GM18870 (cell line): Measurements from ENCODE around the gene BANP.
"Not testable (repeated sequence)": the region's sequence is repeated elsewhere in the genome, so short reads cannot be mapped to it uniquely, and the experiment has no call there.

Source experiments
- ATAC-seq: cut with Tn5 transposase; IDR thresholded peaks from one replicate; pipeline ENCODE4 v1.9.1; 2021; ENCODE audit warnings: moderate library complexity; ENCODE audit not compliant: unreplicated experiment

BANP gene

DNA sequence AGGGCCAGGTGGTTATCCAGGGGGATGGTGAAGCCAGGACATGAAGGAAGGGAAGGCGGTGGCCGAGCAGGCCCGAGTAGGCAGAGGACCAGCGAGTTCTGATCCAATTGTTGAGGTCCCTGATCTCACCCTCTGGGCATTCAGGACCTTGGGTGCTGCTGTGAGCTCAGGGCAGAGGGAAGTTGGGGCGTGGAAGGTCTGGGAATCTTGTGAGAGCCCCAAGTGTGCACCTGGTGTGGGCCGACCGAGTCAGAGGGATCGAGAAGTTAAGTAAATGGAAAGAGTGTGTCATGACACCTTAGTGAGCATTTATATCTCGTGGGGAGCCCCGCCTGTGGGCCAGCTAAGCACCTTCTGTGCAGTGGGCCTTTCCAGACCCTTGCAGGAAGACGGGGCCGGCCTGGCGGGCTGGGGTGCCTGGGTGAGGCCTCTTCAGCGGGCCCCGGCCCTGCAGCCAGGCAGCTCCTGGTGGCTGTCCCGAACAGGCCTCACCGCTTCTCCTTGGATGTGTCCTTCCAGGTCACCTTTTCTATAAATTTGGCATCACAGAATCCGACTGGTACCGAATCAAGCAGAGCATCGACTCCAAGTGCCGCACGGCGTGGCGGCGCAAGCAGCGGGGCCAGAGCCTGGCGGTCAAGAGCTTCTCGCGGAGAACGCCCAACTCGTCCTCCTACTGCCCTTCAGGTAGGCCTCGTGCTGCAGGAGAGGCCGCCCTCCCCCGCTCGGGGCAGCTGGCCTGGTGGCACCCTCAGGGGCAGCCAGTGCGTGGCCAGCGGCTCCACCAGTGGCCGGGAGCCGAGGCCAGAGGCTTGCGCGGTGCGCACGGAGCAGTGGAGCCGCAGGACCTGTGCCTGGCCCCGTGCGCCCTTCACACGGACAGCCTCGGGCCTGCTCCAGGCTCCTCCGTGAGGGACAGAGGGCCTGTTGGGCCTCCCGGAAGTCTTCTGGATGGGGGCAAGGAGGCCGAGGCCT, 76.0 kb downstream of the BANP start:
- no peak for ATAC-seq

DNA sequence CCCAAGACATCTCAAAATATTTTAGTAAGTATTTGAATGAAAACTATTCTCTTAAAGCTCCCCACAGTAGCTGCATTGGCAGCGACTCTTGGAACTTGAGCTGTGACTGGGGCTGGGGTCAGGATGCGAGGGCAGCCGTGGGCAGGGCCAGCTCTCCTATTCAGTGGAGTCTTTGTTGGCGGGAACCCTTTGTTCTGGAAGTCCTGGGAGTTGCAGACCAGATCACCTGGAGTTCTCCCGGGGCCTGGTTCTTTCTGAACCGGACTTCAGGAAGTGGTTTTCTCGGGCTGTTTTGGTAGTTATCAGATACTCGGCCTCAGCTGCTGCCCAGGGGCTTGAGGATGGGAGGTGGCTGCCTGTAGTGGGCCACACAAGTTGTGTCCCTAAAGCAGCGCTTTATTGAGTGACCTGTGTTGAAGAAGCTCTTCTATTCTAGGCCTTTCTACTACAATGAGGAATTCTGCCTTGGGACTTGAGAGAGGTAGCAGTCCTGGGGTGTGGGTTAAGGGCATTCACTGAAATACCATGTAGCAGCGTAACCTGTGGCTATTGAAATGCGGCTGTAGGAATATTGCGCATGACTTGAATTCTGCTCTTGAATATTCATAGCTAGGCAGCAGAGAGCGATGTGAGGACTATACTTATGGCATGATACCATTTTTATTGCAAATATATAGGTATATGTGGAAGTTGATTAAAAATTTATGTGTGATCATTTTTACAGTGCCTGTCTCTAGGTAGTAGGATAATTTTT, 77.1 kb downstream of the BANP start:
- not testable (repeated sequence) for ATAC-seq

DNA sequence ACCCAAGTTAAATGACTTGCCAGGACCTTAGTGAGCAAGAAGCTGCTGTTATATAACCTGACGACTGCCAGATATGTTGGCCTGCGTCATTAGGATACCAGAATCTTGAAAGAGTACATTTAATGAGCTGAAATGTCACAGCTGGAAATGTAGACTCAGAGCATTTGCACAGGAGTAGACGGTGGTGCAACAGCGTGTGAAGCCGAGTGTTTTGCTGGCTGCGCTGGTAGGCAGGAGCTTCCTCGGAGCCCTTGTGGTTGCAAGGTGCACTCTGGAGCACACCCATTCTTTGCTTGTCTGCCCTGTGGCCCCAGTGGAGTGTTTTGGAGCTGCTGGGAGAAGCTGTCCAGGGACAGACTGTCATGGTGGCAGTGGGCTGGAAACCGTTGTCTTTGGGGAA, 79.3 kb downstream of the BANP start:
- no peak for ATAC-seq

DNA sequence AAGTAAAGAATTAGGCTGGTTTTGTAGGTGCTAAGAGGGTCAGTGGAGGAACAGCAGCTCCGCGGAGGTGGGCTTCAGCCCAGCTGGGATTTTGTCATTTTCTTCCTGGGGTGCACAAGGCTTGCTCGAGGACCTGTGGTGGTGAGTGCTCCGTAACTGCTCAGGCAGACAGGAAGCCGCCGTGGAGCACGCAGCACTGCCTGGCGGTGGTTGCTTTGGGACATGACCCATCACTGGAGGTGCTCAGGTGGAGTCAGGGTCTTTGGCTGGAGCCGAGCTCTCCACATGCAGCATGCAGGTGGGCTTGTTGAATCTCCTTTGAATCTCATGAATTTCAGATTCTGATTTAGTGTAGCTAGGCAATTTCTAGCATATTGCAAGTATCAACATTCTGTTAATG, 79.7 kb downstream of the BANP start:
- ATAC-seq, result not testable (repeated sequence)

DNA sequence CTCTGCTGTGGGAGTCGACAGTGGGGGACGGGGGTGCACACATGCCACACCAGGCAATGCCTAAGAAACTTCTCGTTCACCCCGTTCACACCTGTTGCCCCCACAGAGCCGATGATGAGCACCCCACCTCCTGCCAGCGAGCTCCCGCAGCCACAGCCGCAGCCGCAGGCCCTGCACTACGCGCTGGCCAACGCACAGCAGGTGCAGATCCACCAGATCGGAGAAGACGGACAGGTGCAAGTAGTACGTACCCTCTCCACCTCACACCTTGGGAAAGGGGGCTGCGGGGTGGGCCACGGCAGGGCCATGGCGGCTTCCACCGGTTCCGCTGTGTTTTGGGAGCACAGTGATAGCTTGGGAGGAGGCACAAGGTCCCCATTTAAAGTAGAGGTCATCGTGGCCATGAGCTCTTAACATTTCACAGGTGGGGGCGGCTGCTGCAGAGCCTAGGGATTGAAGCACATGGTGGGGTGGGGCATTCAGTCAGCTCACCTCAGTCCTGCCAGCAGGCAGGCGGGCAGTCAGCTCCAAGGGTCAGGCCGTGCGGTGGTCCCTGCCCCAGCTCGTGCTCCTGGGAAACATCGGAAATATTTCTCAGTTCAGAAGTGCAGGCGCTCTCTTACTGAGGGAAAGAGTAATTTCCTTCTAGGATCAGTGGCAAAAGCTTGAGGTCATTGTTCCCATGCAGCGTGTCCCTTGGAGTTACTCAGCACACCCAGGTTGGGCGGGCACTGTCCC, 81.9 kb downstream of the BANP start:
- ATAC-seq, result not testable (repeated sequence)

DNA sequence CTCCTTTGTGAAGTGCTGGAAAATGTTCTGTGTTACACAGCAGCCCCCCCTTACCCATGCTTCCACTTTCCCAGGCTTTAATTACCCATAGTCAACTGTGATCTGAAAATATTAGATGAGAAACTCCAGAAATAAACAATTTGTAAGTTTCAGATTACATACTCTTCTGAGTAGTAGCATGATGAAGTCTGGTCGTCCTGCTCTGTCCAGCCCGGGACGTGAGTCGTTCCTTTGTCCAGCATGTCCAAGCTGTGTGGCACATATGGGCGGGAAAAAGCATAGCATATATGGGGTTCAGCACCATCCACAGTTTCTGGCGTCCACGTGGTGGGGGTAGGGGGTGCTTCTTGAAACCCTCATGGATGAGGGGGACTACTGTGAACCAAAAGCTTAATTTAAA, 83.5 kb downstream of the BANP start:
- ATAC-seq, result no peak

DNA sequence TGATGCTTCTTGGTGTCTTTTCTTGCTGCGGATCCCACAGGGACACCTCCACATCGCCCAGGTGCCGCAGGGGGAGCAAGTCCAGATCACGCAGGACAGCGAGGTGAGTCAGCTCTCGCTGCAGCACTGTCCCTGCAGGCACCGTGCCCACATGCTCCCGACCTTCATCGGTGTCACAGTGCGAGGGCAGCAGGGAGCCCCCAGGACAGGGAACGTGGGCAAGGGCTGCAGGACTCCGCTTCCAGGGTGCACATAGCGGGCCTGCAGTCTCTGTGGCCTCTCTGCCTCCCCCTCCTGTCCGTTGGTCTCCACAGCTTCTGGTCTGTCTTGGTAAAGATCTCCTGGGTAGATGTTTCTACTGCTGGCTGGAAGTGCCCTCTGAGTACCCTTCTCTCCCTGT, 84.1 kb downstream of the BANP start:
- ATAC-seq, result no peak

DNA sequence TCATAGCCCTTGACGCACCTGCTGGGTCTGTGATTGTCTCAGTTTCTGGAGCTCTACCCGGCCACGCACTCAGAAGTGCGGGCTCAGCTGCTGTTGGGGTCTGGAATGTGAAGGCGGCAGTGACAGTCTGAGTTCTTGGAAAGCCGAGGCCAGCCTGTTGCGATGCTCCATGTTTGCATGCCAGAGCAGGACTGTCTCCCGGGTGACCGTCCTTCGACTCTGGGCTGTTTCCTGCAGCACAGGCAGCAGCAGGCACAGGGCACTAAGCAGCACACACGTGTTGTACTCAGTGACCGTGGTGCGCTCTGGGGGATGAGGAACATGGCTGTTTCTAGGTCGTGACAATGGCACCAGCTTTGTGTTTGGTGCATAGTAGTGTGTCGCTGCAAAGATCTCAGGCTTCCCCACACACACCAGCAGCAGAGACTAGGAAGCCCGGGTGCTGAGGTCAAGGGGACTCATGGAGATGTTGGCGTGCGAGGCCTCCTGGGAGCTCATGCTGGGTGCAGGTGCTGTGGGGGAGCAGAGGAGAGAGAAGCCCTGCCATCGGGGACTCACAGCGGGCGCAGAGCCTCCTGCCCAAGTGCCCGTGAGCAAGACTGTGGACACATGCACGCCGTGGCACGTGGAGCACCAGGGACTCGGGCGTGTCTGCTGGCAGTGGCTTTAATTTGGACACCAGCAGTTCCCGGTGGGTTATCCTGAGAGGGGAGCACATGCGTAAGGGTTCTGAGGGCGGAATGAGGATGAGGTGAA, 84.8 kb downstream of the BANP start:
- ATAC-seq, result not testable (repeated sequence)

DNA sequence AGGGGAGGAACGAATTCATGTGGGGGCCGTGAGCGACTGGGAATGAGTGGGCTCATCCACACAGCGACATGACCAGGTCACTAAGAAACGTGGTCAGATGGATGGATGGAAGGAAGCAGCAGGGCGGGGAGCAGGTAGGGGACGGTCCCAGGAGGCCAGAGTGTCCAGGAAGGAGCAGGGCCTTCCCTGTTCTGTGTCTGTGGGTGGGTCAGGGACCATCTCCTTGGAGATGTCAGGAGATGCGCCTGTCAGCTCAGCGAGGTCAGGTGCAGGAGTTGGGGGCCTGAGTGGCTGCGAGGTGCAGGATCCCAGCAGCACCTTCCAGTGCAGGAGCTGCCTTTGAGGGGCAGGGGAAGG, 85.4 kb downstream of the BANP start:
- ATAC-seq, result not testable (repeated sequence)

DNA sequence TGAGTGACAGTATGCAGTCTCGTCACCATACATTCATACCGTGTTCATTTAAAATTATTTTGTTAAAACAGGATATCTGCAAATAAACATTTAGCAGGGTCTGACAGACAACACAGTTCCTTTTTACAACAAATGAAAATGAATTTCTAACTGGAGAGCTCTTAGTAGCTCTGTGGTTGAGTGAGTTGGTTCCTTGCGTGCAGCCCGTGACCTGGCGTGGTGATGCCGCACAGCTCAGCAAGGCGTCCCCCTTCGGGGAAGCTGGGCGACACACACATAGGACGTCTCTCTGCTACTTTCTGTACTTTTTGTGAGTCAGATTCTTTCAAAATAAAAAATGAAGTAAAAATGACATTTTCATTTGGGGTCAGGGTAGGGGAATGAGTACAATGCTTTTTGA, 86.1 kb downstream of the BANP start:
- not testable (repeated sequence) for ATAC-seq

DNA sequence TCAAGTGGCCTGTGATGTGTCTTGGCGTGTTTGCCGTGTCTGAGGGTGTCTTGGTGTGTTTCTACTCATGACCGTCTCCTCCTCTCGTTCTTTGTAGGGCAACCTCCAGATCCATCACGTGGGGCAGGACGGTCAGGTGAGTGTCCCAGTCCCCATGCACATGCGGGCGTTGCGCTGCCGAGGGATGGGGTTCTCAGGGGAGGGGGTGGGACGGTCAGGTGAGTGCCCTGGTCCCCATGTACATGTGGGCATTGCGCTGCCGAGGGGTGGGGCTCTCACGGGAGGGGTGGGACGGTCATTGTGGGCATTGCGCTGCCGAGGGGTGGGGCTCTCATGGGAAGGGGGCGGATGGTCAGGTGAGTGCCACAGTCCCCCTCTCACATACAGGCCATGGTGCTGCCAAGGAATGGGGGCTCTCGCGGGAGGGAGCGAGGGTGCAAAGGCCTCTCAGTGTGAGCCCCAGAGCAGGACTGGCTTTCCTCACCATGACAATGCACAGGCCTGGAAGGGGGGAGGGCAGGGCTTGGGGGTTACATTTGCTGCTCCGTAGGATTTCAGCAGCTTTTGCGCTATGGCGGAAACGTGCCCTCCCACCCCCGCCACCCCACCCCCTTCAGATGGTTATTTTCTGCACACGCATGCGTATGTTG, 86.8 kb downstream of the BANP start:
- ATAC-seq, result not testable (repeated sequence)

DNA sequence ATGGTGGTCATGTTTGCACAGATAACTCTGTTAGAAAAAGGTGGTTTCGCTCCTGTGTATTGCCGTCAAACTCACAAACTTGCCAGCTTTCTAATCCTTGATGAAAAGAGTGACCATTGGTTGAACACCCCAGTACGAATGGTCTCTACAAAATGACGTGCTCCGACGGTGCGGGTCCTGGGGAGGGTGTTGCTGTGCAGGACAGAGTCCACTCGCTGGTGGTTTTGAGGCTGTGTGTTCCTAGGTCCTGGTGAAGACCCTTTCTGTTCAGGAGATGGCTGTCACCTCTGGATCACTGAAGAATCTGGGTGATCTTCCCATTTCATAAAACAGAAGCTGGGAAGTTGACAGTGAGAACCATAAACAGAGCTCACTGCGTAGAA, 87.3 kb downstream of the BANP start:
- not testable (repeated sequence) for ATAC-seq

DNA sequence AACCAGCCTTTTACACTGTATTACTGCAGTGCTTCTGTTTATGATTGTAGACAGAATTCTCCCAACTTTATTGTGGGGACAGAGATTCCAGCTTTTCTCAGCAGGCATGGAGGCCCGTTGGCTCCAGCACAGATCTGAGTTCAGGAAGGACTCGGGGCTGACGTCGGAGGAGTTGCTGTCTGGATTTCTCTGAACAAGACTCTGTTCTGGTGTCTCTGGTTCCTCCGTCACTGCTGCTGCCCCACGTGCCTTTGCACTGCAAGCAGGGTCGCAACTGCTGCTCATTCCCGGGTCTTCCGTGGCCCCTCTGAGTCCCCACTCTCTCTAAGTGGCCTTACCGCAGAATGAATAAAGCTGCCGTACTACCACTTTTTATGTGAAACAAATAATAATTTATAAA, 88.4 kb downstream of the BANP start:
- no peak for ATAC-seq

DNA sequence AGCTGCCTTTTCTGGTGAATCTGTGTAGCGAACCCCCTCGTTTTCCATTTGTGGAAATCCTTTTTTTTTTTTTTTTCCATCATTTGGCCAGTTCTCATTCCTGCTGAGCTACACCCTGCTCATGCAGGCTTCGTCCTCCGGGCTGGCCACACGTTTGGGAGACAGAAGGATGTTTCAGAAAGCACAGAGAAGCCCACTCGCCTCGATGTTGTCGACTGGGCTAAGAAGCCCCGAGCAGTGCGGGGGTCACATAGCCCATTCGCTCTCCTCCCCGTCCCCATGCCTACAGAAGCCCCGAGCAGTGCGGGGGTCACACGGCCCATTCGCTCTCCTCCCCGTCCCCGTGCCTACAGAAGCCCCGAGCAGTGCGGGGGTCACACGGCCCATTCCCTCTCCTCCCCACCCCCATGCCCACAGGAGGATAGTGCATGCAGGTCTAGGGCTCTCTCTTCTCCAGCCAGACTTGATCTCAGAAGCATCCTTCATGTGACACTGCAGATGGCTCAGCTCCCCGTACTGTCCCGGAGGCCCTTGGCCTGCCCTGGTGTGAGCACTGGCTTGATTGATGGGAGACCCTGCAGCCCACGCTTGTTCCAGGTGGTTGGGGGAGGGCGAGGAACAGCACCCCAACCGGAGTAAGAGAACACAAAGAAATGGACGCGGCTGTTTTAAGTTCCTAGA, 89.1 kb downstream of the BANP start:
- ATAC-seq, result not testable (repeated sequence)

DNA sequence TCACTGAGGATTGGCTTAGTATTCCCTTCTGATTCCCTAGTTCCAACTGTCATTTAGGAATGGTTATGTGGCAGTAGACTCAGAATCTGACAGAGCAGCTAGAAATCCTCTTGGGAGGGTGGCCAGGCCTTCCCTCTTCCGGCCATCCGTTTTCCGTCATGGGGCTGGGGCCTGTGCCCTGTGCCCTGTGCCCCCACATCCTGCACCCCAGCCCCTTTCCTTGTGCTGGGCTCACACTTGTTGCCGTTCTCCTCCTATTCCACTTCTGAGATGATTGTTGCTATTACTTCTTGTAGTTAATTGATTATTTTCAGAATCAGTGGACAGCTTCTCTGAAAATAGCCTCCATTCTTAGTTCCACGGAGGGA, 89.6 kb downstream of the BANP start:
- not testable (repeated sequence) for ATAC-seq

DNA sequence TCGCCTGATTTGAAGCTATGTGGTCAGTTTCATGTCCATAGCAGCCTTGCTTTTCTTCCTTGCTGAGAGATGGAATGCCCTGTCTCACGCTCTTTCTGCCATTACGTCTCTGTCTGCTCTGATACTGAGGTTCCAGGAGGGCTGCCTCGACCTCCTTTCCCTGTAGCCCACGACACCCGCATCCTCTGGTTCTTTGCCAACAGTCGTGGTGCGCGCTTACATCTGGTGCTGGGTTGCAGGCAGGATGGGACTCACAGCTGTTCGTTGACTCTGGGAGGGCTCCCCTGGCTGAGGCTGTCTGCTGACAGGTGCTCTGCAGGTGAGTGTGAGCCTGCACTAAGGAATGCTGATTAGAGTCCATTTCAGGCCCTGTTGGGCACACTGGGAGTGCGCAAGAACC, 90.3 kb downstream of the BANP start:
- ATAC-seq, result not testable (repeated sequence)

DNA sequence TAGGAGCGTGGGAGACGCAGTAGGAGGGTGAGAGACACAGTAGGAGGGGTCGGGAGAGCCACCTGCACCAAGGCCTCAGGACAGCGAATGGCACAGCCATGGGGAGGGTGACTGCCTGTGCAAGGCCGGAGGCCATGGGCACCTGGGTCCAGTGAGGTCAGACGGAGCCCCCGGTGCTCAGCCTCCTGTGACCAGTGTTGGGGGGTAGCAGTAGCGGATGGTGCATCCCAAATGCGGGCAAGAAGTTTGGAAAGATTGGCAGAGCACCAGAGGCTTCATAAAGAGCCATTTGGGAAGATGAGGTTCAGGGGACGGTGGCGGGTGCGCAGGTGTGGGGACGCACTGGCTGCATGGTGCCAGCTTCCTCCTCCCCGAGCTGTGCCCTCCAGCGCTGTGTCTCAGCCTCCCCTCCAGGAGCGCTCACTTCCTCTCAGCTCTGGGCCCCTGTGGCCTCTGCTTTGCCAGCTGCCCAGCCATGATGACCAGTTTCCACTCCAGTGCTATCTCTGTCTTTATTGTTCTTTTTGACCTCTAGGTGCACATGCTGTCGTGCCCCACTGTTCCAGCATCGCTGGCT, 90.8 kb downstream of the BANP start:
- ATAC-seq, result not testable (repeated sequence)

DNA sequence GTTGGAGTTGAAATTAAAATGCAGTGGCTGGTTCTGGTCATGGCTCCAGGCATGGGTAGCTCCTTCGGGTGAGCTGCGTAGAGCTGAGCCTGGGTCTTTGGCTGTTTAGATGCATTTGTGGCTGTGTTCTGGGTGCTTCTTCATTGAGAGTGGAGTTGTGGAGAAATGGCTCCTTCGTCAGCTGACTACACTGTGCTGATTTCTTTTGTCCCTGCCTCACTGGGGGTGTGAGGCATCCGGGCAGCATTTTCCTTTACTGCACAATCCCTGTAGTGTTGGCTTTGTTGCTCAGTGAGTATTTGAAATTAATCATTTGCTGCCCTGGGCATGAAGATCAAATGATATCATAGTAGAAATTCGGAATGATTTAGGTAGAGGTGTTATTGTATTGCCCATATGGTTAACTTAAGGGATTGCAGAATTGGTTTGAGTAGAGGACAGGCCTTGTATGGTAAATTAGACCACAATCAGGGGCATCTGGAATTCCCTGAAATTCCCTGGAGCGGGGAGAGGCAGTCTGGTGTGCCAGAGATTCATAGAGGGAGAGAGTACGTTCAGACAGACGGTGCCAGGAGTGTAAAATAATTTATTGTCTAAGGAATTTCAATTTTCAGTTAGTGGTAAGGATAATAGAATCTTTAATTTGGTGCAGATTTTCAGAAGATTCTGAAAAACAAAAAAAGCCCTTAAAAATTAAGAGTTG, 92.1 kb downstream of the BANP start:
- not testable (repeated sequence) for ATAC-seq
